ENCODE measurements around the gene TAS1R2. TPM values are rescaled to one million over a fixed set of nuclear protein-coding genes. Genes with fewer than 3 reads are reported as not detected.

TAS1R2 gene
- total and polyA plus RNA-seq, 2 of the 13 experiments (the other 11 are each of a cell fraction or from before 2014, with no cell fraction given) = not detected

DNA sequence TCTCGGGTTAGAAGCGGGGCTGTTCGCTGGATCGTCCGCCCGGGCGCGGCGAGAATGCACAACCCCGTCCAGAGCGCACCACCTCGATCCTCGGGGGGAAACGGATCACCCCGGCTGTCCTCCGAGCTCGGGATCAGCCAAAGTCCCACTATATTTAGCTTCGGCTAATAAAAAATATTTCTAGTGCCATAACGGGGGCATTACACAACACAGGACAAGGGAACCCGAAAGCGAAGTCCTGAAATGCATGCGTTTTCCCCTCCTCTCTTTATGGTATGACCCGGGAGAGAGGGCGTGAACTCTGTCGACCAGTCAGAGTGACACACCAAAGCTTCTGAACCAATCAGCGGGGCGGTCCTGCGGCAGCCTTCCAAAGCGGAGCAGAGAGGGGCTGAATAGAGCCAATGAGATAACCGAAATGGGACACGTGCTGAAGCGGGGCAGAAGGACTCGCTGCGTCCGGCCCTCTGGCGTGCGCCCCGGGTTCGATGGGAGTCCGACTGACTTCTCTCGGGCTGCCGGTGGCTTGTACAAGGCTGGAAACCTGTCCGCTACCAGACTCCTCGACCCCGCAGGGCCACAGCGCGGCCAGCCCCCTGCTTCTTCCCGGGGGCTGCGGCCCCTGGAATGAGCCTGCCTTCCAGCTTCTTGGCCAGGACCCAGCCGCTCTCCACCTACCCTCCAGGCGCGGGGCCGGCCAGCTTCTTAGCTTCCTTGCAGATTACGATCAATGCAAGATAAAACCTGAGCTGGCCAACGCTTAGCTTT is 43.2 kb upstream of the TAS1R2 start, which contains the start of gene ALDH4A1 (continued):
- TF ChIP-seq, protein P1, sequence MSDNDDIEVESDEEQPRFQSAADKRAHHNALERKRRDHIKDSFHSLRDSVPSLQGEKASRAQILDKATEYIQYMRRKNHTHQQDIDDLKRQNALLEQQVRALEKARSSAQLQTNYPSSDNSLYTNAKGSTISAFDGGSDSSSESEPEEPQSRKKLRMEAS (IDR thresholded peaks at IDR 0.05) = peak; percentile 95
- TF ChIP-seq ZNF800 (CRISPR knock-in tag; IDR thresholded peaks at IDR 0.05) = peak; percentile 73; the same call in 1 of the 2 replicates
- TF ChIP-seq MED1 (CRISPR knock-in tag; IDR thresholded peaks at IDR 0.05) = peak; percentile 49
- TF ChIP-seq SMARCE1 (IDR thresholded peaks at IDR 0.05; ENCODE audit: borderline replicate concordance) = no peak
- TF ChIP-seq HNF4G (IDR thresholded peaks at IDR 0.05; ENCODE audit: borderline replicate concordance, low read depth, low read length) = no peak
- no peak for TF ChIP-seq HNF4G (CRISPR knock-in tag; IDR thresholded peaks at IDR 0.05; ENCODE audit: borderline replicate concordance, low read depth)
- 0 out of 2 replicates have a peak, but pooled peaks have one; percentile 59 for TF ChIP-seq ZNF550 (CRISPR knock-in tag; IDR thresholded peaks at IDR 0.05; ENCODE audit: borderline replicate concordance)
- TF ChIP-seq SOX6 (IDR thresholded peaks at IDR 0.05) = no peak
- TF ChIP-seq SOX6 (CRISPR knock-in tag; IDR thresholded peaks at IDR 0.05) = 0 out of 2 replicates have a peak, but pooled peaks have one; percentile 55
- TF ChIP-seq MAFG (CRISPR knock-in tag; IDR thresholded peaks at IDR 0.05) = no peak
- TF ChIP-seq, protein P2, sequence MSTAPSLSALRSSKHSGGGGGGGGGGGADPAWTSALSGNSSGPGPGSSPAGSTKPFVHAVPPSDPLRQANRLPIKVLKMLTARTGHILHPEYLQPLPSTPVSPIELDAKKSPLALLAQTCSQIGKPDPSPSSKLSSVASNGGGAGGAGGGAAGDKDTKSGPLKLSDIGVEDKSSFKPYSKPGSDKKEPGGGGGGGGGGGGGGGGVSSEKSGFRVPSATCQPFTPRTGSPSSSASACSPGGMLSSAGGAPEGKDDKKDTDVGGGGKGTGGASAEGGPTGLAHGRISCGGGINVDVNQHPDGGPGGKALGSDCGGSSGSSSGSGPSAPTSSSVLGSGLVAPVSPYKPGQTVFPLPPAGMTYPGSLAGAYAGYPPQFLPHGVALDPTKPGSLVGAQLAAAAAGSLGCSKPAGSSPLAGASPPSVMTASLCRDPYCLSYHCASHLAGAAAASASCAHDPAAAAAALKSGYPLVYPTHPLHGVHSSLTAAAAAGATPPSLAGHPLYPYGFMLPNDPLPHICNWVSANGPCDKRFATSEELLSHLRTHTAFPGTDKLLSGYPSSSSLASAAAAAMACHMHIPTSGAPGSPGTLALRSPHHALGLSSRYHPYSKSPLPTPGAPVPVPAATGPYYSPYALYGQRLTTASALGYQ (CRISPR knock-in tag; IDR thresholded peaks at IDR 0.05) = no peak
- no peak for TF ChIP-seq ZNF296 (CRISPR knock-in tag; conservative IDR thresholded peaks at IDR 0.05)
- TF ChIP-seq SIN3A (IDR thresholded peaks at IDR 0.05; ENCODE audit: borderline replicate concordance, low read depth, low read length) = peak; percentile 86
- TF ChIP-seq ZNF619 (CRISPR knock-in tag; IDR thresholded peaks at IDR 0.05) = no peak
- 0 out of 2 replicates have a peak, but pooled peaks have one; percentile 7 for TF ChIP-seq RAD21 (CRISPR knock-in tag; IDR thresholded peaks at IDR 0.05)
- TF ChIP-seq NR2F1 (CRISPR knock-in tag; IDR thresholded peaks at IDR 0.05) = no peak
- TF ChIP-seq EEA1 (CRISPR knock-in tag; IDR thresholded peaks at IDR 0.05; ENCODE audit: borderline replicate concordance) = no peak
- TF ChIP-seq ZMYM2 (CRISPR knock-in tag; IDR thresholded peaks at IDR 0.05) = no peak
- no peak for TF ChIP-seq SMARCC2 (IDR thresholded peaks at IDR 0.05)
- TF ChIP-seq ZNF280B (CRISPR knock-in tag; IDR thresholded peaks at IDR 0.05; ENCODE audit: borderline replicate concordance) = peak; percentile 66; the same call in 1 of the 2 replicates
- peak; percentile 37; the same call in 1 of the 2 replicates for TF ChIP-seq ZNF772 (CRISPR knock-in tag; IDR thresholded peaks at IDR 0.05)
- TF ChIP-seq RORA (CRISPR knock-in tag; IDR thresholded peaks at IDR 0.05) = no peak
- no peak for TF ChIP-seq ZFP62 (CRISPR knock-in tag; IDR thresholded peaks at IDR 0.05)
- TF ChIP-seq ATF7 (IDR thresholded peaks at IDR 0.05) = peak; percentile 88
- TF ChIP-seq ATF7 (CRISPR knock-in tag; IDR thresholded peaks at IDR 0.05) = no peak
- TF ChIP-seq ZNF253 (CRISPR knock-in tag; IDR thresholded peaks at IDR 0.05; ENCODE audit: borderline replicate concordance) = no peak
- no peak for TF ChIP-seq ZNF17 (CRISPR knock-in tag; IDR thresholded peaks at IDR 0.05)

Data from HepG2 (cell line).